ENCODE data around the gene ATG16L1. TPM values are rescaled to one million over a fixed set of nuclear protein-coding genes. Genes with fewer than 3 reads are reported as not detected.
"Not testable (repeated sequence)": the region's sequence is repeated elsewhere in the genome, so short reads cannot be mapped to it uniquely, and the experiment has no call there.

Gene ATG16L1
- total RNA-seq, 1 donor from 2014 or later: 20.9 TPM

- DNase-seq (ENCODE audit: extremely low spot score, unreplicated experiment): no peak
- Mint-ChIP-seq H3K9me3 (ENCODE audit: unreplicated experiment) (no peaks in the 10 kb centered on the region), H3K4me1 (ENCODE audit: unreplicated experiment) (peaks cover 10% of the 10 kb centered on the region), H3K36me3 (ENCODE audit: unreplicated experiment) (no peaks in the 10 kb centered on the region), H3K4me3 (ENCODE audit: unreplicated experiment) (no peak overlapping the region), H3K27ac (ENCODE audit: unreplicated experiment) (no peak overlapping the region), H3K27me3 (ENCODE audit: unreplicated experiment) (no peaks in the 10 kb centered on the region)
- TF ChIP-seq, protein P1, sequence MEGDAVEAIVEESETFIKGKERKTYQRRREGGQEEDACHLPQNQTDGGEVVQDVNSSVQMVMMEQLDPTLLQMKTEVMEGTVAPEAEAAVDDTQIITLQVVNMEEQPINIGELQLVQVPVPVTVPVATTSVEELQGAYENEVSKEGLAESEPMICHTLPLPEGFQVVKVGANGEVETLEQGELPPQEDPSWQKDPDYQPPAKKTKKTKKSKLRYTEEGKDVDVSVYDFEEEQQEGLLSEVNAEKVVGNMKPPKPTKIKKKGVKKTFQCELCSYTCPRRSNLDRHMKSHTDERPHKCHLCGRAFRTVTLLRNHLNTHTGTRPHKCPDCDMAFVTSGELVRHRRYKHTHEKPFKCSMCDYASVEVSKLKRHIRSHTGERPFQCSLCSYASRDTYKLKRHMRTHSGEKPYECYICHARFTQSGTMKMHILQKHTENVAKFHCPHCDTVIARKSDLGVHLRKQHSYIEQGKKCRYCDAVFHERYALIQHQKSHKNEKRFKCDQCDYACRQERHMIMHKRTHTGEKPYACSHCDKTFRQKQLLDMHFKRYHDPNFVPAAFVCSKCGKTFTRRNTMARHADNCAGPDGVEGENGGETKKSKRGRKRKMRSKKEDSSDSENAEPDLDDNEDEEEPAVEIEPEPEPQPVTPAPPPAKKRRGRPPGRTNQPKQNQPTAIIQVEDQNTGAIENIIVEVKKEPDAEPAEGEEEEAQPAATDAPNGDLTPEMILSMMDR (IDR thresholded peaks at IDR 0.05): no peak
Measured at GRCh38 chr2:233329489-233330135, 78.1 kb downstream of the ATG16L1 start.

- H3K27me3 Mint-ChIP-seq (ENCODE audit: unreplicated experiment): peaks cover 2% of the 10 kb centered on the region
Measured at GRCh38 chr2:233331536-233331935, 80.1 kb downstream of the ATG16L1 start.

DNA sequence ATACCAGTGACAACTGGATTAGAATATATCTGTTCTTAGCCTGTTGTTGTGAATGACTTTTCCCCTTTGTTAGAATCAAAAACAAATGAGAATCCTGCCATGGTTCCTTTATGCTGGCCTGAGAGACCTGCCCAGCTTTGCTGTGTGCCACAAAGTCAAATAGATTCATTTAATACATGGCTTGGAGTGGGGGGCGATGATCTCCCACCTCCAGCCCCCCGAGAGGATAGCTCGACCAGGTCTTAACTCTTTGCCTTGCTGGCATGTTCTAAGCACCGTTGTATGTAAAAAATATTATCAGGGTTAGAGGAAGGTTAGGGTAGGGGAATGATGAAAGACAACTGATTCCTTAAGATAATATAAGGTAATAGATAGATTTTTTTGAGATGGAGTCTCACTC is 80.7 kb downstream of the ATG16L1 start:
- Mint-ChIP-seq H3K4me3 (ENCODE audit: unreplicated experiment) (no peak overlapping the region), H3K9me3 (ENCODE audit: unreplicated experiment) (no peaks in the 10 kb centered on the region), H3K27me3 (ENCODE audit: unreplicated experiment) (peaks cover 2% of the 10 kb centered on the region), H3K27ac (ENCODE audit: unreplicated experiment) (no peak overlapping the region), H3K4me1 (ENCODE audit: unreplicated experiment) (peaks cover 9% of the 10 kb centered on the region), H3K36me3 (ENCODE audit: unreplicated experiment) (no peaks in the 10 kb centered on the region)
- TF ChIP-seq, protein P1 (IDR thresholded peaks at IDR 0.05): no peak
- no peak for DNase-seq (ENCODE audit: extremely low spot score, unreplicated experiment)

More at GRCh38 chr2:233331536-233331935, 80.1 kb downstream of the ATG16L1 start:
- DNase-seq (ENCODE audit: extremely low spot score, unreplicated experiment): no peak
- TF ChIP-seq, protein P1 (IDR thresholded peaks at IDR 0.05): no peak
- no peaks in the 10 kb centered on the region for H3K36me3 Mint-ChIP-seq (ENCODE audit: unreplicated experiment)
- H3K27ac Mint-ChIP-seq (ENCODE audit: unreplicated experiment): no peak overlapping the region
- H3K9me3 Mint-ChIP-seq (ENCODE audit: unreplicated experiment): no peaks in the 10 kb centered on the region
- H3K4me1 Mint-ChIP-seq (ENCODE audit: unreplicated experiment): peaks cover 9% of the 10 kb centered on the region
- no peak overlapping the region for H3K4me3 Mint-ChIP-seq (ENCODE audit: unreplicated experiment)

- no peaks in the 10 kb centered on the region for H3K36me3 Mint-ChIP-seq (ENCODE audit: unreplicated experiment)
- DNase-seq (ENCODE audit: extremely low spot score, unreplicated experiment): no peak
- H3K4me1 Mint-ChIP-seq (ENCODE audit: unreplicated experiment): peaks cover 1% of the 10 kb centered on the region
- no peak overlapping the region for H3K4me3 Mint-ChIP-seq (ENCODE audit: unreplicated experiment)
- TF ChIP-seq, protein P1 (IDR thresholded peaks at IDR 0.05): no peak
- H3K9me3 Mint-ChIP-seq (ENCODE audit: unreplicated experiment): no peaks in the 10 kb centered on the region
- H3K27ac Mint-ChIP-seq (ENCODE audit: unreplicated experiment): no peak overlapping the region
- H3K27me3 Mint-ChIP-seq (ENCODE audit: unreplicated experiment): peaks cover 5% of the 10 kb centered on the region
Measured at GRCh38 chr2:233334915-233335314, 83.4 kb downstream of the ATG16L1 start.

DNA sequence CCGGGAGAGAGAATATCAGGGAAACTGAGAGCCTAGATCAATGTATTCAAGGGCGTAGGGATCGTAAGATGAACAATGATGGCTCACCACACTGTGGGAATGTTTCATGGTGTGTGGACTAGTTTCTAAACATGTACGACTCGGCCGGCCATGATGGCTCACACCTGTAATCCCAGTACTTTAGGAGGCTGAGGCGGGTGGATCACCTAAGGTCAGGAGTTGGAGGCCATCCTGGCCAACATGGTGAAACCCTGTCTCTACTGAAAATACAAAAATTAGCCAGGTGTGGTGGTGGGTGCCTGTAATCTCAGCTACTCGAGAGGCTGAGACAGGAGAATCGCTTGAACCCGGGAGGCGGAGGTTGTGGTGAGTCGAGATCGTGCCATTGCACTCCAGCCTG is 84.6 kb downstream of the ATG16L1 start:
- not testable (repeated sequence) for H3K4me3 Mint-ChIP-seq (ENCODE audit: unreplicated experiment); H3K4me1 Mint-ChIP-seq (ENCODE audit: unreplicated experiment); H3K9me3 Mint-ChIP-seq (ENCODE audit: unreplicated experiment); H3K27me3 Mint-ChIP-seq (ENCODE audit: unreplicated experiment); H3K36me3 Mint-ChIP-seq (ENCODE audit: unreplicated experiment); DNase-seq (ENCODE audit: extremely low spot score, unreplicated experiment); H3K27ac Mint-ChIP-seq (ENCODE audit: unreplicated experiment)
